Thymus (tissue), 14 donors: Measurements from ENCODE around the gene DAZ2. TPM values are rescaled to one million over a fixed set of nuclear protein-coding genes. Genes with fewer than 3 reads are reported as not detected.
"Not testable (repeated sequence)": the region's sequence is repeated elsewhere in the genome, so short reads cannot be mapped to it uniquely, and the experiment has no call there.

Experiments used
- DNase-seq, 9 donors: peaks; one replicate each; pipeline ENCODE4 v3.0.0-alpha.2; 2013; ENCODE audit warnings: low spot score in 9 of 9, low read depth in 6 of 9, missing footprints in 1 of 9
- H3K27ac ChIP-seq, 2 donors: one replicate each; pipeline ENCODE4 v1.5.1; 2013; ENCODE audit warnings: control low read depth in 1 of 2, low read depth in 1 of 2, low read length in 1 of 2, mild to moderate bottlenecking in 1 of 2, moderate library complexity in 1 of 2
- H3K27me3 ChIP-seq, 2 donors: one replicate each; pipeline ENCODE4 v1.5.1; 2013; ENCODE audit warnings: low read length in 1 of 2; ENCODE audit not compliant: control insufficient read depth in 2 of 2, insufficient read depth in 1 of 2
- H3K36me3 ChIP-seq, 2 donors: one replicate each; pipeline ENCODE4 v1.5.1; 2013; ENCODE audit warnings: low read length in 1 of 2, mild to moderate bottlenecking in 1 of 2, moderate library complexity in 1 of 2; ENCODE audit not compliant: control insufficient read depth in 2 of 2, insufficient read depth in 2 of 2
- H3K4me1 ChIP-seq, 2 donors: one replicate each; pipeline ENCODE4 v1.5.1; 2013; ENCODE audit warnings: low read length in 2 of 2; ENCODE audit not compliant: control insufficient read depth in 2 of 2, insufficient read depth in 2 of 2
- H3K4me3 ChIP-seq, 2 donors: one replicate each; pipeline ENCODE4 v1.5.1; 2013; ENCODE audit warnings: low read length in 2 of 2, control low read depth in 1 of 2, mild to moderate bottlenecking in 1 of 2
- H3K9me3 ChIP-seq, 2 donors: one replicate each; pipeline ENCODE4 v1.5.1; 2013; ENCODE audit warnings: low read length in 1 of 2, mild to moderate bottlenecking in 1 of 2; ENCODE audit not compliant: control insufficient read depth in 2 of 2, insufficient read depth in 1 of 2
- WGBS: extraction: QIAGEN DNeasy Blood & Tissue Kit; methylation state at CpG from one replicate; pipeline ENCODE4 v1.1.7; 2013; 5-methylcytosine and 5-hydroxymethylcytosine counted together
- long read RNA-seq, 10 donors: transcript quantifications; one replicate each; lab custom pipeline, GENCODE V29; 2026
- polyA plus RNA-seq: library from polyadenylated mRNA; stranded (reverse); fragments of 200-250 nt; gene quantifications from one replicate; pipeline ENCODE4 v1.2.3, GENCODE V29; 2013
- total RNA-seq: library from RNA; stranded (reverse); fragments of 120-200 nt; gene quantifications from one replicate; pipeline ENCODE4 v1.2.4, GENCODE V29; 2013
- donor health status: healthy.

DAZ2 gene, protein sequence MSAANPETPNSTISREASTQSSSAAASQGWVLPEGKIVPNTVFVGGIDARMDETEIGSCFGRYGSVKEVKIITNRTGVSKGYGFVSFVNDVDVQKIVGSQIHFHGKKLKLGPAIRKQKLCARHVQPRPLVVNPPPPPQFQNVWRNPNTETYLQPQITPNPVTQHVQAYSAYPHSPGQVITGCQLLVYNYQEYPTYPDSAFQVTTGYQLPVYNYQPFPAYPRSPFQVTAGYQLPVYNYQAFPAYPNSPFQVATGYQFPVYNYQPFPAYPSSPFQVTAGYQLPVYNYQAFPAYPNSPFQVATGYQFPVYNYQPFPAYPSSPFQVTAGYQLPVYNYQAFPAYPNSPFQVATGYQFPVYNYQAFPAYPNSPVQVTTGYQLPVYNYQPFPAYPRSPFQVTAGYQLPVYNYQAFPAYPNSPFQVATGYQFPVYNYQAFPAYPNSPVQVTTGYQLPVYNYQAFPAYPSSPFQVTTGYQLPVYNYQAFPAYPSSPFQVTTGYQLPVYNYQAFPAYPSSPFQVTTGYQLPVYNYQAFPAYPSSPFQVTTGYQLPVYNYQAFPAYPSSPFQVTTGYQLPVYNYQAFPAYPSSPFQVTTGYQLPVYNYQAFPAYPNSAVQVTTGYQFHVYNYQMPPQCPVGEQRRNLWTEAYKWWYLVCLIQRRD
- total RNA-seq (not detected), polyA plus RNA-seq (not detected)
- long read RNA-seq, donor 1, result 0 reads
- long read RNA-seq, donor 2, result 0 reads
- long read RNA-seq, donor 3, result 0 reads
- long read RNA-seq, donor 4, result 0 reads
- long read RNA-seq, donor 5, result 0 reads
- long read RNA-seq, donor 6, result 0 reads
- long read RNA-seq, donor 7, result 0 reads
- long read RNA-seq, donor 8, result 0 reads
- long read RNA-seq, donor 9, result 0 reads
- long read RNA-seq, donor 10, result 0 reads

DNA sequence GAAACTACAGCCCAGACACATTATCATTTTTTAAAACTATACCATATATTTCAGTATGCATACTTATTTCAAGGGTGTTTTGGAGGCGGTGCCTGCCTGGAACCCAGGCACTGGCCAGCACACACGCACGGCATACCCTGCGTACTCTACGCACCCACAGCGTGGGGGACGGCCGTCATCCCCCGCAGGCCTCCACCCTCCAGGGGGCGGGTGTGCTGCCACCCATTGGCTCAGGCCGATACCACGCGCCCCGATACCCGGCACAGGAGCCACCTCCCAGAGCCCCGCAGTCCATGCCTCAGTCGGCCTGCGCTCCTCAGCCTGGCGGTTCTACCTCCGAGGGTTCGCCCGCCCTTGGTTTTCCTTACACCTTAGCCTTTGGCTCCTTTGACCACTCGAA is at the start of gene DAZ2:
Gene DAZ2, plus strand, starts transcription at position 301 of the 400 bp plus-strand sequence. CDS start 208 bp downstream, outside the sequence.
- not testable (repeated sequence) for H3K4me3 ChIP-seq, DNase-seq, H3K36me3 ChIP-seq, H3K9me3 ChIP-seq, H3K27me3 ChIP-seq, H3K4me1 ChIP-seq, H3K27ac ChIP-seq
- WGBS, result no CpG with 5 or more reads among the region's 23 CpGs

DNA sequence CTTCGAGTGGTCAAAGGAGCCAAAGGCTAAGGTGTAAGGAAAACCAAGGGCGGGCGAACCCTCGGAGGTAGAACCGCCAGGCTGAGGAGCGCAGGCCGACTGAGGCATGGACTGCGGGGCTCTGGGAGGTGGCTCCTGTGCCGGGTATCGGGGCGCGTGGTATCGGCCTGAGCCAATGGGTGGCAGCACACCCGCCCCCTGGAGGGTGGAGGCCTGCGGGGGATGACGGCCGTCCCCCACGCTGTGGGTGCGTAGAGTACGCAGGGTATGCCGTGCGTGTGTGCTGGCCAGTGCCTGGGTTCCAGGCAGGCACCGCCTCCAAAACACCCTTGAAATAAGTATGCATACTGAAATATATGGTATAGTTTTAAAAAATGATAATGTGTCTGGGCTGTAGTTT is 20.4 kb upstream of the DAZ2 start, which contains the start of gene DAZ1:
Gene DAZ1, minus strand, starts transcription at position 101 of the 400 bp plus-strand sequence. CDS start 208 bp downstream, outside the sequence.
- H3K27ac ChIP-seq, H3K9me3 ChIP-seq, DNase-seq, H3K27me3 ChIP-seq, H3K4me3 ChIP-seq, H3K4me1 ChIP-seq, H3K36me3 ChIP-seq: not testable (repeated sequence)
- WGBS, result no CpG with 5 or more reads among the region's 23 CpGs

- not testable (repeated sequence) for H3K27ac ChIP-seq, H3K27me3 ChIP-seq, H3K9me3 ChIP-seq, H3K4me3 ChIP-seq, DNase-seq, H3K4me1 ChIP-seq, H3K36me3 ChIP-seq
- no CpG with 5 or more reads among the region's 4 CpGs for WGBS
Measured at GRCh38 chrY:23207455-23207854, 11.9 kb upstream of the DAZ2 start.

- H3K27ac ChIP-seq, DNase-seq, H3K4me1 ChIP-seq, H3K4me3 ChIP-seq, H3K36me3 ChIP-seq, H3K9me3 ChIP-seq, H3K27me3 ChIP-seq: not testable (repeated sequence)
- no CpG with 5 or more reads among the region's 4 CpGs for WGBS
Measured at GRCh38 chrY:23209802-23210495, 9.4 kb upstream of the DAZ2 start.

- H3K4me1 ChIP-seq, H3K36me3 ChIP-seq, DNase-seq, H3K27me3 ChIP-seq, H3K27ac ChIP-seq, H3K4me3 ChIP-seq, H3K9me3 ChIP-seq: not testable (repeated sequence)
- no CpG with 5 or more reads among the region's 4 CpGs for WGBS
Measured at GRCh38 chrY:23210681-23211080, 8.7 kb upstream of the DAZ2 start.

Other genes starting within 250 kb of the DAZ2 start
- not detected for gene BPY2, start 235.3 kb upstream of the DAZ2 start, total RNA-seq
- gene BPY2, start 235.3 kb upstream of the DAZ2 start, polyA plus RNA-seq, result not detected
- gene DAZ1, start 20.5 kb upstream of the DAZ2 start, total RNA-seq, result not detected
- gene DAZ1, start 20.5 kb upstream of the DAZ2 start, polyA plus RNA-seq, result 0.30 TPM